HG03139 (cell line): ENCODE data around the gene ZNF594.
"Not testable (repeated sequence)": the region's sequence is repeated elsewhere in the genome, so short reads cannot be mapped to it uniquely, and the experiment has no call there.

Experiments used
- ATAC-seq: cut with Tn5 transposase; IDR thresholded peaks from one replicate; pipeline ENCODE4 v1.9.1; 2021; ENCODE audit not compliant: unreplicated experiment

ZNF594 gene

DNA sequence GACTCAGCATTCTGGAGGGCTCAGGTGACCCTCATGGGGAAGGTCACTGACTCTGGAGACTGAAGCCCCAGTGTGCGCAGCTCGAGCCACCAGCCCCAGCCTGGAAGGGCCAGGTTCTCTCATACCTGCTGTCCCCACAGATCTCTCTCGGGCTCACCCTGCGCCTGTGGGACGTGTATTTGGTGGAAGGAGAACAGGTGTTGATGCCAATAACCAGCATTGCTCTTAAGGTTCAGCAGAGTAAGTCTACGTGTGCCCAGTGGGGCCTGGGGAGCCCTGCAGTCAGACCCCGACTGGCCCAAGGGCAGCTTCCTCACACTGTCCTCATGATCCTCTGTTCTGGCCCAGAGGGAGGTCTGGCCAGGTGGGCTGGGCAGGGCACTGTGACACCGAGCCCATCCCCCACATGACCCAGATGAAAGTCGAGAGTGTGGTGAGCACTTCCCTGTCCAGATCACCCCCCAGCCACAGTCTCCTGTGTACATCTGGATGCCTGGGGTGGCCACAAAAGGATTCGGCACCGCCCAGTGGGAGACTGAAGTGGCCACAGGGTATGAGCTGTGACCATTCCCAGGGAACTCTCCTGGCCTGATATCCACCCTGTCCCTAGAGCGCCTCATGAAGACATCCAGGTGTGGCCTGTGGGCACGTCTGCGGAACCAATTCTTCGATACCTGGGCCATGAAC, 54.0 kb downstream of the ZNF594 start:
- not testable (repeated sequence) for ATAC-seq

DNA sequence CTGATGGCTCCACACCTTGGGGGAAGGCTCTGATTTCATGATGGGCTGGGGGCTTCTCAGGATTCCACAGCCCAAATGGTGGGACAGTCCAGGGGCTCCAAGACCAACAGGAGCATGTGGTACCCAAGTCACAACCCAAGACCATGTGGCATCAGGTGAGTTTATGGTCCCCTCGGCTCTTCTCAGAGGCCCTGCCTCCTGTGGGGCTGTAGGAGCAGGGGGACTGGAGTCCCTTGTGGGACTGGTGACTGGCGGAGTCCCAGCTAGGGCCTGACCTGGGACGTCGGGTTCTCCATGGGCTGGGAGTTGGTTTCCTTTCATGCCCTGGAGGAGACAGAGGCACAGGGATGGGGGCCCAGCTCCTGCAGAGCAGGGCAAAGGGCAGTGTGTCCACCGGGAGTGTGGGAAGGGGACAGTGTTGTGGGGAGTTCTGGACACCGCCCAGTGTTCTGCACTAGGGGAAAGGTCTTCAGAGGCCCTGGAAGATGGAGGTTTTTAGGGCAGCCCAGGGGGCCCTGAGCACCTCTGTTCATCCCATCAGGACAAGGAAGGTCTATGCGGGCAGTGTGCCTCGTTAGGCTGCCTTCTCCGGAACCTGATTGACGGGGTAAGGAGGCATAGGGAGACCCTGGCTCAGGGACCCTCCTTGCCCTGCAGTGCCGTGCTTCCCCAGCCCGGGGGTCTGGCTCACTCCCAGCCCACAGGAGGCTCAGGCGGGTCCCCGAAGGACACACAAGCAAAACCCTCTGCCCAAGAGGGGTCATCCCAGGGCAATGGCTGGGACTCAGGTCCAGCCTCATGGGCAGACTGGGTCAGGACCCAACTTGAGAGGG, 54.9 kb downstream of the ZNF594 start:
- not testable (repeated sequence) for ATAC-seq

GRCh38 chr17:5135726-5136579, 55.7 kb downstream of the ZNF594 start:
- ATAC-seq: no peak

DNA sequence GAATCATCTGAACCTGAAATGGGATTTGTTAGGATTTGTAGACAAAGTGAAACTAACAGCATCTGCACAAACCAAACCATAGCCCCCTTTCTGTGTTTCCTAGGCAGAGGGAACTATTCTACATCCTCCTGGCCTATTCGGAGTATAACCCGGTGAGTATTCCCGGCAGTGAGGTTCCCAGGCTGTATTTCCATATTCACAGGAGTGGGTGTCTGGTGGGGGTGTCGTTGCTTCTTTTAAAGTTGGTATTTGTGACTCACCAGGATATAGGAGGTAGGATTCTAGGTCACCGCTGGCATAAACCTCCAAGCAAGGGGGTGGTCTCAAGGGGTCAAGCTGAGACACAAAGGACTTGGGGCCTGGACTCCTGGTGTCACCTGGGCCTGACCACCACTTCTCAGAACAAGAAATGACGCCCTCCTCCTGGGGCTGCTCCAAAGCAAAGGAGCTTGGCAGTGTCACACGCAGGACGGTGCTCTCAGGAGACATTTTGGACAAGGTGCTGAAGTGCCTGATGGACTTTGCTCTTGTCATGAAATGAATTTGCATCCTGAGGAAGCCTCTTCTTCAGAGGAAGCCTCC, 56.4 kb downstream of the ZNF594 start:
- ATAC-seq: not testable (repeated sequence)

GRCh38 chr17:5134571-5134970, 57.1 kb downstream of the ZNF594 start:
- not testable (repeated sequence) for ATAC-seq

DNA sequence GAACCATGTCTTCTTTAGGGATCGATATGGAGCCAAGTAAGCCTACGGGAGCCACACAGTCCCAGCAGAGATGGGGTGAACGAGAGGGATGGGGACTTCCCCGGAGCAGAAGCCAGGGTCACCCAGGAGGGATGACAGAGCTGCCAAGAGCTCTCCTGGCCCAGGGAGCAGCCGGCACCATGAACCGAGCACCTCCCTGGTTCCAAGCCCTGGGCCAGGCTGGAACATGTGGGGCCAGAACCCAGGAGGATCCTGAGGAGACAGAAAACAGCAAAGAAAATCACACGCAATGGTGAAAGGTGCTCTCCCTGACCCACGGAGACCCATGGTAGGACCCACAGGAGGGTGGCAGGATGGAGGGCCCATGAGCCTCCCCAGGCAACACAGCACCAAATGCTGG, 57.7 kb downstream of the ZNF594 start:
- not testable (repeated sequence) for ATAC-seq

- no peak for ATAC-seq
These were observed 58.4 kb downstream of the ZNF594 start for GRCh38 chr17:5133311-5133710.

DNA sequence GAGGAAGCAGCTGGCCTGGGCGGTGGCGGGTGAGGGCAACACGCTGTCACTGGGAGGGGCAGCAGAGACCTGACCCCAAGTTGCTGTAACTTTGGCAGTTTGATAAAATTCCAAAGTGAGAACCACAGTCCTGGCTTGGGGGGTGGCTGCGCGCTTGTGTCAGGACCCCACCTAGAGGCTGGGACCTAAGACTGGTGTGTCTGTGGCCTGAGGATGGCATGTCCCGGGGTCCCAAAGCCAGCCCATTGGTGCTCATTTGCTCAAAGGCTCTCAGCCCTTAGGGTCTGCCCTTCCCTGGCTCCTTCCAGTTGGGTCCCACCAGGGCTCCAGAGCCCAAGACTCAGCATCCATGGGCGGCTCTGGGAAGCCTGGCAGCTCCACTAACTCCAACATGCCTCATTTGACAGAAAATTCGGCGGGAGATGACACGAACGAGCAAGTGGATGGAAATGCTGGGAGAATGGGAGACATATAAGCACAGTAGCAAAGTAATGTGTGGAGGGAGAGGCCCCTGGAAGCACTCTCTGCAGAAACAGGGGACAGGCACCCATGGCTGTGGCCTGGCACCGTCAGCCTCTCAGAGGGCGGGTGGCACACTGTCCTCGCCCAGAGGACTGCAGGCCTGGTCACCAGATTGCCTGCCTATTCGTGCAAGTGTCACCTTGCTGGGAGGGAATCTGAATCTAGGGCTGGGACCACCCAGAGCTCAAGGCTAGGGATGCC, 59.0 kb downstream of the ZNF594 start:
- not testable (repeated sequence) for ATAC-seq

DNA sequence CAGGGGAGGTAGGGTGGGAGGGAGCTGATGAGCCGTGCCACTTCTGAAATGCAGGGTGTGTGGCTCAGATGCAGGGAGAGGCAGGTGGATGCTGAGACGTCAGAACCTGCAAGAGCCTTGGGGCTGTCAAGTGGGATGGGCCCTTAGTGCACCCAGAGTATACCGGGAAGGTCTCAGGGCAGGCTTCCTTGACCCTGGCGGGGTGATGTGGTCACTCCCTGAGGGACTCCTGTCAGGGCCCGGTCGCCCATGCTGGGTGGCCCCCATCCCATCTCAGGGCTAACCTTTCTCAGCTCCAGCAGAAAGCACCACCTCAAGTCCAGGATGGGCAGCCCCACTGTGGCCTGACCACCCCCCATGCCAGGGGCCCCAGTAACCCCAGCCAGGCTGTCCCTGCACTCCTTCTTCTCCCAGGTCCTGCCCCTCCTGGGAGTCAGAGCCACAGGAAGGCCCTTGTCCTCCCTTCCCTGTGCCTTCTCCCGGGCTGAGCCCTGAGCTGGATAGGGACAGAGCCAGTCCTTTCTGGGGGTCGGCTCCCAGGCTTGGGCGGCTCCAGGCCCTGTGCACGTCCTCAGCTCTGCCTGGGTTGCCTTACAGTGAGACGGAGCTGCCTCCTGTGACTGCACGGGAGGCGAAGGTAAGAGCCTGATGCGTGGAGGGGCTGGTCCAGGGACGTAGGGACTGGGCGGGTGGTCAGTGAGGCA, 59.7 kb downstream of the ZNF594 start:
- ATAC-seq: not testable (repeated sequence)

GRCh38 chr17:5131146-5131715, 60.4 kb downstream of the ZNF594 start:
- ATAC-seq: no peak

DNA sequence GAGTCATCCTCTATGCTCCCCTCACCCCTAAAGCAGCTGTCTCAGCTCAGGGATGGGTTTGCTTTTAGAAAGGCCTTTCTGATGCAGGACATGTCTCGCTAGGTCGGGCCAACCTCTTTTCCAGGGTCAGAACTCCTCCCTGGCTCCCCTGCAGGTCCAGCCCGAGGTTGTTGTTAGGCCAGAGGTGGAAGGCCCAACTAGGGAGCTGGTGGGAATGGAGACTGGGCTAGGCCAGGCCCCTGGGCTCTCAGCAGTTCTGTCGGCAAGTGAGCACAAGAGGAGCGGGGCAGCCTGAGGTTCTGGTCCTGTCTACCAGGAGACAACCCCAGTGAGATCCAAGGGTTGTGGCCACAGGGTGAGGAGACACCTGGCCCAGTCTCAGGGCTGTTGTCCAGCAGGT, 61.0 kb downstream of the ZNF594 start:
- not testable (repeated sequence) for ATAC-seq

GRCh38 chr17:5130261-5130660, 61.4 kb downstream of the ZNF594 start:
- ATAC-seq: not testable (repeated sequence)

DNA sequence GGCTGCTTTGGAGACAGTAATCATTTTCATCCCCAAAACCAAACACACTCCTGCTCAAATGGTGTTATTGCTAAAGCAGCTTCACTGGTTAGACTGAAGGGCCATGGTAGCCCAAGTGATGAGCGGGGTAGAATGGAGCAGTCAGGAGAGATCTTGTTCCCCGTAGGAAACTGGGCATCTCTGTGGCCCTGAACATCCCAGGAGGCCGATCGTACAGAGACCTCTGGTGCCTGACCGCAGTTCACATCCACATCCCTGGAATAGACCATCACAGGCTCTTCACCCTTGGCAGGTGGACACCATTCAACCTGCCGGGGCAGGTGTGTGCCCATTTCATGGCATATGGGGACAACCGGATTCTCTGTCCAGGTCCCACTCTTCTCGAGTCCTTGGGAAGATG, 61.9 kb downstream of the ZNF594 start:
- ATAC-seq: not testable (repeated sequence)
